ENCODE results near the gene PSMA3.
A peak's percentile ranks its signal among the peaks of the same experiment; 100 is the strongest.

Gene PSMA3

DNA sequence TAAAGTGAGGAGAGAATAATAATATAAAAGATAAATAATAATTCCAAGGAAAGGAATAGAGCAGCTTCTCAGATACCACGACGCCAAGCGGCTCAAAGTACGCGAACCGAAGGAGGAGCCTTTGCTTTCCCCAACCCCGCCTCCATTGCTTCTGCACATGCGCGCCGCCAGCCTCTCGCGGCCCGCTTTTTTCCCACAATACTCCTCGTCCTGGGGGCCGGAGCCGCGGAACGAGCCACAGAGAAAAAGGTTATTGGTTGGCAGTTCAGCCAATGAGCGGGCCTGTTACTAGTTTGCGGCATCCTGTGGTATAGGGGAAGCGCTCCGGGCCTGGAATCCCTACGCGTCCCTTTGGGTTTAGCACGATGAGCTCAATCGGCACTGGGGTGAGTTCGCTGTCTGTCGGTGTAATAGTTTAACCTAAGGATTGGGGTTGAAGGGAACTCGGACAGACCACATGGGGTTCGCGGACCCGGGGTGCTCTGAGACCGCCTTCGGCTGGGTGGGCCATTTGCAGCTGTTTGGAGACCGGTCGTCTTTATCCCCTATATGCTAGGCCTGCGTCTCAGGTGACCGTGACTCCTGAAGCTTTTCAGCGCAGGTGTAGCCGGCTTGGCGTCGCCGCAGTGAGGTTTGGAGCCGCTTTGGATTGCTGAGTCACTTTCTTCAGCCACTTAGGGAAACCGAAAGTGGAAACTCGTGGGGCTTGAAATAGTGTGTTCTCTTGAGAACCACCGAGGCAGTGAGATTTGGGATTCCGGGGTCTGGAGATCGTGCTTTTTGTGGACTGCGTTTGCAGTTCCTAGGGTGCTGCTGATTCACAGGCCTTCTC lies at the start of gene PSMA3:
Gene PSMA3, plus strand, starts transcription at position 288 of the 832 bp plus-strand sequence. Its CDS starts 78 bp downstream, at position 366.
- H3K4me3 Mint-ChIP-seq: peak within 1 kb of the TSS; percentile 98
- peak within 1 kb of the TSS; percentile 99 for H3K27ac Mint-ChIP-seq (ENCODE audit: low read depth)
- ATAC-seq (replicated peaks; ENCODE audit: extremely low read depth, poor library complexity, severe bottlenecking): peak; percentile 92
- no peaks in the 10 kb centered on the region for H3K27me3 Mint-ChIP-seq
- peaks cover 36% of the 10 kb centered on the region for H3K4me1 Mint-ChIP-seq
- peaks cover 21% of the 10 kb centered on the region for H3K36me3 Mint-ChIP-seq (ENCODE audit: insufficient read depth)
- DNase-seq (ENCODE audit: low spot score in 2 of 2): peak; percentile 96
- H3K9me3 Mint-ChIP-seq: no peaks in the 10 kb centered on the region

- ATAC-seq (replicated peaks; ENCODE audit: extremely low read depth, poor library complexity, severe bottlenecking): no peak
- no peaks in the 10 kb centered on the region for H3K9me3 Mint-ChIP-seq
- H3K4me3 Mint-ChIP-seq: no peak overlapping the region
These were observed 48.4 kb upstream of the PSMA3 start for GRCh38 chr14:58196198-58196597.

DNA sequence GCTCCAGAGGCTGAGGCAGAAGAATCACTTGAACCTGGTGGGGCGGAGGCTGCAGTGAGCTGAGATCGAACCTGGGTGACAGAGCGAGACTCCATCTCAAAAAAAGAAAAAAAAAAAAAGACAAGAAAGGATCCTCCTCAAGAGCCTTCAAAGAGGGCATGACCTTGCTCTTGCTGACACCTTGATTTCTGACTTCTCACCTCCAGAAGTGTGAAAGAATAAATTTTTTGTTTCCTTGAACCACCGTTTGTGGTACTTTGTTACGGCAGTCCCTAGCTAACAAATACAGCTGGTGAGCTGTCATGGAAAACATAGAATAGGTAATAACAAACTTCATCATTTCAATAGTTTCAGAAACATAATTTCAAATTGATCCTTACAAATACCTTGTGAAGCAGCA lies 46.6 kb upstream of the PSMA3 start:
- H3K36me3 Mint-ChIP-seq (ENCODE audit: insufficient read depth): peaks cover 16% of the 10 kb centered on the region
- DNase-seq (ENCODE audit: low spot score in 2 of 2) (peak in 1 of 2 donors; percentile 25), ATAC-seq (replicated peaks; ENCODE audit: extremely low read depth, poor library complexity, severe bottlenecking) (peak; percentile 30)
- peaks cover 49% of the 10 kb centered on the region for H3K4me1 Mint-ChIP-seq
- H3K27ac Mint-ChIP-seq (ENCODE audit: low read depth): peak overlapping the region; percentile 96
- H3K4me3 Mint-ChIP-seq: peak overlapping the region; percentile 94
- H3K9me3 Mint-ChIP-seq: no peaks in the 10 kb centered on the region
- H3K27me3 Mint-ChIP-seq: no peaks in the 10 kb centered on the region

More at GRCh38 chr14:58196198-58196597, 48.4 kb upstream of the PSMA3 start:
- Mint-ChIP-seq H3K27me3 (no peaks in the 10 kb centered on the region), H3K36me3 (ENCODE audit: insufficient read depth) (peaks cover 11% of the 10 kb centered on the region), H3K27ac (ENCODE audit: low read depth) (peak overlapping the region; percentile 96), H3K4me1 (peaks cover 39% of the 10 kb centered on the region)
- DNase-seq (ENCODE audit: low spot score in 2 of 2): no peak

- H3K27ac Mint-ChIP-seq (ENCODE audit: low read depth): peak within 1 kb of the TSS; percentile 96
- peaks cover 23% of the 10 kb centered on the region for H3K36me3 Mint-ChIP-seq (ENCODE audit: insufficient read depth)
- ATAC-seq (replicated peaks; ENCODE audit: extremely low read depth, poor library complexity, severe bottlenecking) (peak; percentile 83), DNase-seq (ENCODE audit: low spot score in 2 of 2) (peak; percentile 84 to 92)
- peak within 1 kb of the TSS; percentile 94 for H3K4me3 Mint-ChIP-seq
- peaks cover 49% of the 10 kb centered on the region for H3K4me1 Mint-ChIP-seq
- H3K9me3 Mint-ChIP-seq: no peaks in the 10 kb centered on the region
- no peaks in the 10 kb centered on the region for H3K27me3 Mint-ChIP-seq
These were observed 44.7 kb upstream of the PSMA3 start, which contains the start of gene ACTR10 for GRCh38 chr14:58199726-58200479. TSS of gene ACTR10 (plus strand) at chr14:58200149. CDS start at chr14:58200218, 69 bp downstream.

DNA sequence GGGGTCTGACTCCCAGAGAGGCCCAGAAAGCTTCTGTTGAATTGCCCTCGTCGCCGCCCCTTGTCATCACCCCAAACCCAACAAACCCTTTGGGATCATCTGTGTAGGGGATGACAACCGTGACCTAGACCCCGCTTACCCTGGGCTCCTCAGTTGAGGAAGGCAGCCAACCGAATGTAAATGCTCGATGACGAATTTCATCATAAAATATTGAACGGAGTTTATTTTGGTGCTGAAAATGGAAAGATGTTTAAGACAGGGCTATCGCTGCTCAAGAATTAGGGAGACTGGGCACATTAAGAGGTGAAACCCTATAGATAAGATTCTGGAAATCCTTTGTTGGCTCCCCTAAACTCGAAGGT lies 44.2 kb upstream of the PSMA3 start:
- Mint-ChIP-seq H3K36me3 (ENCODE audit: insufficient read depth) (peaks cover 28% of the 10 kb centered on the region), H3K27ac (ENCODE audit: low read depth) (peak overlapping the region; percentile 96), H3K4me1 (peaks cover 49% of the 10 kb centered on the region), H3K4me3 (peak overlapping the region; percentile 94), H3K27me3 (no peaks in the 10 kb centered on the region), H3K9me3 (no peaks in the 10 kb centered on the region)
- ATAC-seq (replicated peaks; ENCODE audit: extremely low read depth, poor library complexity, severe bottlenecking) (peak; percentile 15), DNase-seq (ENCODE audit: low spot score in 2 of 2) (no peak)

- no peak for ATAC-seq (replicated peaks; ENCODE audit: extremely low read depth, poor library complexity, severe bottlenecking)
- H3K27me3 Mint-ChIP-seq: no peaks in the 10 kb centered on the region
- H3K4me1 Mint-ChIP-seq: peaks cover 49% of the 10 kb centered on the region
- H3K27ac Mint-ChIP-seq (ENCODE audit: low read depth): peak overlapping the region; percentile 96
- H3K9me3 Mint-ChIP-seq: no peaks in the 10 kb centered on the region
- no peak for DNase-seq (ENCODE audit: low spot score in 2 of 2)
- H3K4me3 Mint-ChIP-seq: peak overlapping the region; percentile 94
- peaks cover 29% of the 10 kb centered on the region for H3K36me3 Mint-ChIP-seq (ENCODE audit: insufficient read depth)
These were observed 43.8 kb upstream of the PSMA3 start for GRCh38 chr14:58200846-58201245.

DNA sequence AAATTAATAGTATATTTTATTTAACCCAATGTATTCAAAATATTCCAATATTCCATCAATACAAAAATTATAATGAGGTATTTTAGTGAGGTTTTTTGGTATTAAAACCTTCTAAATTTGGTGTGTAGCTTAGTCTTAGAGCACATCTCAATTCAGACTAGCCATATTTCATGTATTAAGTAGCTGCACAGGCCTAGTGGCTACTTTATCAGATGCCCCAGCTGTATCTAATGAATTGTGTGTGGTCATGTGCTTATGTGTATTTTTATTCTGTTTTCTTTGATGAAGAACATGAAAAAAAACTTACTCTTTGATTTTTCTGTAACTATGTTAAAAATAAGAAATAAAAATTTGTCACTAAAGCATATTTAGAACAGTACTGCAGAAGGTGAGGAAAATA lies 31.5 kb upstream of the PSMA3 start:
- DNase-seq (ENCODE audit: low spot score in 2 of 2): no peak
- H3K4me1 Mint-ChIP-seq: peaks cover 6% of the 10 kb centered on the region
- H3K27ac Mint-ChIP-seq (ENCODE audit: low read depth): no peak overlapping the region
- H3K27me3 Mint-ChIP-seq: no peaks in the 10 kb centered on the region
- H3K9me3 Mint-ChIP-seq: peaks cover 5% of the 10 kb centered on the region
- ATAC-seq (replicated peaks; ENCODE audit: extremely low read depth, poor library complexity, severe bottlenecking): no peak
- H3K36me3 Mint-ChIP-seq (ENCODE audit: insufficient read depth): peaks cover 52% of the 10 kb centered on the region
- H3K4me3 Mint-ChIP-seq: no peak overlapping the region

- H3K27ac Mint-ChIP-seq (ENCODE audit: low read depth): peak overlapping the region; percentile 1
- peaks cover 37% of the 10 kb centered on the region for H3K36me3 Mint-ChIP-seq (ENCODE audit: insufficient read depth)
- H3K4me3 Mint-ChIP-seq: no peak overlapping the region
- H3K4me1 Mint-ChIP-seq: peaks cover 8% of the 10 kb centered on the region
- ATAC-seq (replicated peaks; ENCODE audit: extremely low read depth, poor library complexity, severe bottlenecking): no peak
- no peak for DNase-seq (ENCODE audit: low spot score in 2 of 2)
- peaks cover 5% of the 10 kb centered on the region for H3K9me3 Mint-ChIP-seq
- no peaks in the 10 kb centered on the region for H3K27me3 Mint-ChIP-seq
These were observed 29.3 kb upstream of the PSMA3 start for GRCh38 chr14:58215191-58215914.

DNA sequence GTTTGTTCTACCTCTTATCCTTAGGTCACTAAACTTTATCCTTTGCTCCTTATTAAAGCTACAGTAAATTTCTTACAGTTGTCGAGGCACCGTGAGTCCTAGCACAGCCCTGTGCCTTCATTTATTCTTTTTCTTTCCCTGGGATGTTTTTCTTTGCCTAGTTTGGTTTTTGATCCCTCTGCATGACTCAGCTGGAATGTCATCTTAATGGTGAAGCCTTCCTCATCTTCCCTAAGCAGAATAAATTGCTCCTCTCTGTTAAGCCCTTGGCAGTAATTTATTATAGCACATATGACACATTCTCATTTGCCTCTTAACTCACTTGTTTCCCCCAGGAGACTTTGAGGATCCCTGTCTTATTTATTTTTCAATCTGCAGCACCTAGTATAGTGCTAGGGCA lies 28.1 kb upstream of the PSMA3 start:
- peaks cover 30% of the 10 kb centered on the region for H3K36me3 Mint-ChIP-seq (ENCODE audit: insufficient read depth)
- peaks cover 5% of the 10 kb centered on the region for H3K9me3 Mint-ChIP-seq
- no peak for DNase-seq (ENCODE audit: low spot score in 2 of 2)
- no peak overlapping the region for H3K27ac Mint-ChIP-seq (ENCODE audit: low read depth)
- no peak for ATAC-seq (replicated peaks; ENCODE audit: extremely low read depth, poor library complexity, severe bottlenecking)
- no peaks in the 10 kb centered on the region for H3K27me3 Mint-ChIP-seq
- H3K4me3 Mint-ChIP-seq: no peak overlapping the region
- peaks cover 12% of the 10 kb centered on the region for H3K4me1 Mint-ChIP-seq

GRCh38 chr14:58227096-58227819 lies 17.4 kb upstream of the PSMA3 start:
- peaks cover 4% of the 10 kb centered on the region for H3K4me1 Mint-ChIP-seq
- peaks cover 11% of the 10 kb centered on the region for H3K36me3 Mint-ChIP-seq (ENCODE audit: insufficient read depth)
- DNase-seq (ENCODE audit: low spot score in 2 of 2) (no peak), ATAC-seq (replicated peaks; ENCODE audit: extremely low read depth, poor library complexity, severe bottlenecking) (no peak)
- H3K9me3 Mint-ChIP-seq: no peaks in the 10 kb centered on the region
- no peak overlapping the region for H3K27ac Mint-ChIP-seq (ENCODE audit: low read depth)
- no peaks in the 10 kb centered on the region for H3K27me3 Mint-ChIP-seq
- H3K4me3 Mint-ChIP-seq: no peak overlapping the region

DNA sequence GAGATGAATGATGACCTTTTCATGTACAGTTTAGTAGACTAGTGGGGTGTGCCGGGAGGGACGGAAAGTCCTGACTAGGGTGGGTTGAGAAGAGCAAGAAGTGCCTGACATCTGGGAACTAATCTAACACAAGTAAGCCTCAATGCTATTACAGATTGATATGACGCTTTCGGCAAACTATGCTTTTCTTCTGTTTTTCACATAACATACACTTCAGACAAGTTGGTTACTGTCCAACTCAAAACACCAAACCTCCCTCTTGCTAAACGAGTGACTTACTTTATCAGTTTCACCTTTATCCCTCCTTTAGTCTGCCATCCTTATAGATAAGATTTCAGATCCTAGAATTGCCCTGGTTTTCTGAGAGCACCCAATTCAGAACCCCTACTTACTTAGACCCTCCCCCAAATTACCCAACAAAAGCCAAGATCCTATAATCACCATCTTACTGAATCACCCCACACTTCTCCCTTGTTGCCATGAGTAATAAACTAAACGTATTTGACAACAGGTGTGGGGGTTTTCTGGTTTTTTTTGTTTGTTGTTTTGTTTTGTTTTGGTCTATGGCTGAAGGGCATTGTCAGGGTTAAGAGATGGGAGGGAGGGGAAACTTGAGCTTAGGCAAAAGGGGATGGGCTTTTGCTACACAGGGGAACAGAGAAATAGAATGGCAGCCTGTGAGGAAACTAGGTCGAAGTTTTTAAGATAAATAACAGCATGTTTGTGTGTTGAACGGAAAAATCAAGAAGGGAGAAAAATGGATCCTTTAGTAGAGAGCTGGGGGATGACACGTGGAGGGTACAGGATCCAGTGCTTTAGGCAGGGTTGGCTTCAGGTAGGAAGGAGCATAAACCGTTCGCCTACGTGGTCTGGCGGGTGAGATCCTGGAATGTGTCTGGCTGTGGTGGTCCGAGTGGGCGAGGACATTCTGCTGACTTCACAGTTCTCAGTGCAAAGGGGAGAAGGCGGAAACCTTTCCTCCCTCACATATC lies 6.1 kb upstream of the PSMA3 start:
- peak; percentile 16 for ATAC-seq (replicated peaks; ENCODE audit: extremely low read depth, poor library complexity, severe bottlenecking)
- Mint-ChIP-seq H3K9me3 (no peaks in the 10 kb centered on the region), H3K36me3 (ENCODE audit: insufficient read depth) (peaks cover 11% of the 10 kb centered on the region), H3K27ac (ENCODE audit: low read depth) (no peak overlapping the region), H3K4me3 (no peak overlapping the region), H3K27me3 (no peaks in the 10 kb centered on the region), H3K4me1 (peaks cover 6% of the 10 kb centered on the region)
- DNase-seq (ENCODE audit: low spot score in 2 of 2): no peak
